Keratinocyte (primary cell): ENCODE data around the gene ASTN2. TPM values are rescaled to one million over a fixed set of nuclear protein-coding genes. Genes with fewer than 3 reads are reported as not detected.
A peak's percentile ranks its signal among the peaks of the same experiment; 100 is the strongest.
"Not testable (repeated sequence)": the region's sequence is repeated elsewhere in the genome, so short reads cannot be mapped to it uniquely, and the experiment has no call there.

Source experiments
- DNase-seq: peaks from one replicate; pipeline ENCODE4 v3.0.0-alpha.2; 2011; ENCODE audit warnings: low read depth, missing footprints, low spot score
- FAIRE-seq: peaks from 2 replicates; lab custom pipeline; 2011; peaks lifted over from hg19 to GRCh38; lab: Jason Lieb, UNC
- H2AFZ ChIP-seq: 2 replicates; pipeline ENCODE4 v1.6.0; 2012; ENCODE audit warnings: low read length, control low read depth, inconsistent platforms; ENCODE audit not compliant: control insufficient read depth
- H3K27ac ChIP-seq: 2 replicates; pipeline ENCODE4 v1.5.1; 2011; ENCODE audit warnings: low read length; ENCODE audit not compliant: control insufficient read depth, insufficient read depth
- H3K27me3 ChIP-seq: 3 replicates; pipeline ENCODE4 v1.6.0; 2011; ENCODE audit warnings: low read length; ENCODE audit not compliant: control insufficient read depth, insufficient read depth; ENCODE audit errors: extremely low read depth
- H3K36me3 ChIP-seq, 2 experiments: 2 replicates in 1 of 2; 3 replicates in 1 of 2; pipeline ENCODE4 v1.5.1; 2011; ENCODE audit warnings: low read length in 2 of 2, mild to moderate bottlenecking in 1 of 2; ENCODE audit not compliant: control insufficient read depth in 2 of 2, insufficient read depth in 2 of 2; ENCODE audit errors: extremely low read depth in 1 of 2
- H3K4me1 ChIP-seq: 3 replicates; pipeline ENCODE4 v1.5.1; 2011; ENCODE audit warnings: low read length; ENCODE audit not compliant: control insufficient read depth, insufficient read depth; ENCODE audit errors: extremely low read depth
- H3K4me2 ChIP-seq: 3 replicates; pipeline ENCODE4 v1.6.0; 2011; ENCODE audit warnings: low read depth, low read length; ENCODE audit not compliant: control insufficient read depth, insufficient read depth; ENCODE audit errors: extremely low read depth
- H3K4me3 ChIP-seq, 3 experiments: fragments of 200-600 bp in 1 of 3; sonication (generic) in 1 of 3; 2 replicates in 2 of 3; 3 replicates in 1 of 3; pipeline ENCODE4 v1.5.1; 2011 to 2016; ENCODE audit warnings: low read length in 3 of 3, mild to moderate bottlenecking in 3 of 3, control low read depth in 2 of 3, inconsistent platforms in 1 of 3, low read depth in 1 of 3, mixed read lengths in 1 of 3, mixed run types in 1 of 3, moderate library complexity in 1 of 3; ENCODE audit not compliant: control insufficient read depth in 2 of 3, insufficient read depth in 2 of 3; ENCODE audit errors: extremely low read depth in 1 of 3
- H3K79me2 ChIP-seq: 2 replicates; pipeline ENCODE4 v1.6.0; 2012; ENCODE audit warnings: low read length; ENCODE audit not compliant: control insufficient read depth, insufficient read depth
- H3K9ac ChIP-seq: 3 replicates; pipeline ENCODE4 v1.6.0; 2011; ENCODE audit warnings: low read length; ENCODE audit not compliant: control insufficient read depth, insufficient read depth; ENCODE audit errors: extremely low read depth
- H3K9me1 ChIP-seq: 3 replicates; pipeline ENCODE4 v1.6.0; 2011; ENCODE audit warnings: low read length; ENCODE audit not compliant: control insufficient read depth, insufficient read depth; ENCODE audit errors: extremely low read depth
- H3K9me3 ChIP-seq: 2 replicates; pipeline ENCODE4 v1.5.1; 2012; ENCODE audit warnings: low read depth, low read length; ENCODE audit not compliant: control insufficient read depth
- H4K20me1 ChIP-seq: 3 replicates; pipeline ENCODE4 v1.6.0; 2011; ENCODE audit warnings: low read length; ENCODE audit not compliant: control insufficient read depth, insufficient read depth; ENCODE audit errors: extremely low read depth
- CTCF ChIP-seq, 3 experiments: IDR thresholded peaks in 1 of 3; conservative IDR thresholded peaks in 1 of 3; optimal IDR thresholded peaks in 1 of 3; 2 replicates in 2 of 3; 3 replicates in 1 of 3; pipeline versions ENCODE3 to v1.5.1; 2011; ENCODE audit warnings: low read length in 3 of 3, mild to moderate bottlenecking in 3 of 3, moderate library complexity in 2 of 3, control low read depth in 1 of 3, inconsistent platforms in 1 of 3; ENCODE audit not compliant: insufficient read depth in 2 of 3; ENCODE audit errors: extremely low read depth in 1 of 3
- EZH2 ChIP-seq: IDR thresholded peaks from one replicate; pipeline ENCODE4 v1.6.1; 2012; ENCODE audit warnings: inconsistent platforms, mild to moderate bottlenecking, low read length, moderate library complexity
- dilution Hi-C: fragments of 300-500 bp; cut with MboI; formaldehyde crosslinking; loops from one replicate; pipeline ENCODE4 v1.7.0; 2020; ENCODE audit warnings: low sequenced_read_pairs; ENCODE audit not compliant: extremely low pct_ligation_motif_present
- polyA plus RNA-seq, 5 experiments: library from polyadenylated mRNA; depleted of rRNA in 3 of 5; stranded (reverse) in 3 of 5; stranded (forward) in 1 of 5; unstranded in 1 of 5; fragments of >200 nt; gene quantifications; 1 replicate in 1 of 5; 2 replicates in 3 of 5; 3 replicates in 1 of 5; pipeline versions ENCODE4 v1.2.1 to v1.2.3, GENCODE V29; 2011 to 2012; ENCODE audit warnings: missing spikeins in 2 of 5, low read depth in 1 of 5, low replicate concordance in 1 of 5

Gene ASTN2
- polyA plus RNA-seq, 1 donor (not counting 4 experiments of a cell fraction or from before 2014, with no cell fraction given): 0.31 TPM

GRCh38 chr9:116843863-116844620, 570.8 kb downstream of the ASTN2 start:
- Histone ChIP-seq H3K79me2 (no peaks in the 10 kb centered on the region), H3K9ac (no peak overlapping the region), H3K4me3 (no peak overlapping the region), H3K4me1 (peaks cover 3% of the 10 kb centered on the region), H3K9me1 (no peaks in the 10 kb centered on the region), H4K20me1 (no peaks in the 10 kb centered on the region), H3K36me3 (no peaks in the 10 kb centered on the region), H3K27me3 (no peaks in the 10 kb centered on the region), H3K9me3 (no peaks in the 10 kb centered on the region), H3K4me2 (no peak overlapping the region), H3K27ac (no peak overlapping the region), H2AFZ (peak overlapping the region; percentile 37)
- dilution Hi-C loops: no loop called here
- FAIRE-seq (no peak), DNase-seq (no peak)
- TF ChIP-seq CTCF (optimal IDR thresholded peaks at IDR 0.05 in 1 of 3, IDR thresholded peaks at IDR 0.05 in 1 of 3, conservative IDR thresholded peaks at IDR 0.05 in 1 of 3; ENCODE audit: extremely low read depth in 1 of 3, insufficient read depth in 2 of 3, low read length in 3 of 3) (no peak), EZH2 (no peak)

GRCh38 chr9:116842658-116843057, 572.2 kb downstream of the ASTN2 start:
- no peak for FAIRE-seq

GRCh38 chr9:116838468-116838867, 576.4 kb downstream of the ASTN2 start:
- peak overlapping the region; percentile 69 for H3K27ac ChIP-seq
- H4K20me1 ChIP-seq, H3K79me2 ChIP-seq, H3K9me1 ChIP-seq, H2AFZ ChIP-seq, H3K27me3 ChIP-seq, DNase-seq, dilution Hi-C loops, FAIRE-seq, H3K9me3 ChIP-seq, H3K36me3 ChIP-seq, H3K4me3 ChIP-seq, H3K4me2 ChIP-seq: not testable (repeated sequence)
- H3K9ac ChIP-seq: peak overlapping the region; percentile 9
- H3K4me1 ChIP-seq: peaks cover 25% of the 10 kb centered on the region

More at GRCh38 chr9:116842658-116843057, 572.2 kb downstream of the ASTN2 start:
- H3K27ac ChIP-seq: no peak overlapping the region
- no peaks in the 10 kb centered on the region for H3K9me1 ChIP-seq
- H3K27me3 ChIP-seq: no peaks in the 10 kb centered on the region
- dilution Hi-C loops: no loop called here
- TF ChIP-seq EZH2 (no peak), CTCF (optimal IDR thresholded peaks at IDR 0.05 in 1 of 3, IDR thresholded peaks at IDR 0.05 in 1 of 3, conservative IDR thresholded peaks at IDR 0.05 in 1 of 3; ENCODE audit: extremely low read depth in 1 of 3, insufficient read depth in 2 of 3, low read length in 3 of 3) (peak; percentile 12 to 39 (median 16))
- no peak overlapping the region for H2AFZ ChIP-seq
- H3K4me1 ChIP-seq: peaks cover 15% of the 10 kb centered on the region
- no peak for DNase-seq
- no peaks in the 10 kb centered on the region for H4K20me1 ChIP-seq
- no peaks in the 10 kb centered on the region for H3K9me3 ChIP-seq
- no peaks in the 10 kb centered on the region for H3K36me3 ChIP-seq
- no peak overlapping the region for H3K4me3 ChIP-seq
- H3K79me2 ChIP-seq: no peaks in the 10 kb centered on the region
- no peak overlapping the region for H3K9ac ChIP-seq
- H3K4me2 ChIP-seq: no peak overlapping the region
